K562 (cell line): Measurements from ENCODE around the gene ARID5B. TPM values are rescaled to one million over a fixed set of nuclear protein-coding genes. Genes with fewer than 3 reads are reported as not detected.

Experiments
- ATAC-seq: fragments of 200-7000 bp; cut with Tn5 transposase; 3 replicates; pipeline ENCODE4 v1.9.1; 2020; ENCODE audit warnings: moderate library complexity
- BruUV-seq: library from RNA; stranded (reverse); fragments of 400-500 nt; replicated peaks from 2 replicates; lab custom pipeline; 2021; lab: Mats Ljungman, UMichigan
- CTCF ChIA-PET: fragments of 300-600 bp; formaldehyde crosslinking; extraction: SDS; loops from one replicate; lab custom pipeline; 2021; ENCODE audit warnings: low intra/inter-chr PET ratio; lab: Yijun Ruan, JAX
- POLR2A ChIA-PET: fragments of 300-600, 350-650 bp; sonication (Branson Sonifier 250); formaldehyde crosslinking; extraction: SDS; loops from one replicate; lab custom pipeline; 2021; ENCODE audit warnings: antibody characterized with exemption, inconsistent platforms; lab: Yijun Ruan, JAX
- DNase-seq, 4 experiments: peaks; one replicate each; pipeline versions ENCODE4 v3.0.0 to v3.0.0-alpha.2; 2011 to 2018; ENCODE audit warnings: low spot score in 3 of 4, mixed read lengths in 3 of 4; ENCODE audit errors: extremely low read depth in 1 of 4
- FAIRE-seq: peaks from 2 replicates; lab custom pipeline; 2011; peaks lifted over from hg19 to GRCh38; lab: Jason Lieb, UNC
- H2AFZ ChIP-seq: 2 replicates; pipeline ENCODE4 v1.6.0; 2011; ENCODE audit warnings: low read depth, low read length, control low read depth, inconsistent platforms
- H3K27ac ChIP-seq: fragments of 200-600 bp; 3 replicates; pipeline ENCODE4 v1.8.0; 2011; ENCODE audit warnings: low read depth, mild to moderate bottlenecking, control low read depth, inconsistent platforms, low read length, moderate library complexity, mixed read lengths; ENCODE audit errors: extremely low read depth
- H3K27me3 ChIP-seq, 2 experiments: fragments of 300-600 bp in 1 of 2; 2 replicates in 1 of 2; 3 replicates in 1 of 2; pipeline versions ENCODE4 v1.6.0 to v1.8.0; 2011; ENCODE audit warnings: inconsistent platforms in 2 of 2, low read length in 2 of 2, mild to moderate bottlenecking in 1 of 2, mixed read lengths in 1 of 2, moderate library complexity in 1 of 2; ENCODE audit not compliant: control insufficient read depth in 2 of 2, insufficient read depth in 2 of 2
- H3K36me3 ChIP-seq: fragments of 300-600 bp; 3 replicates; pipeline ENCODE4 v1.8.0; 2011; ENCODE audit warnings: mild to moderate bottlenecking, low read length, inconsistent platforms; ENCODE audit not compliant: control insufficient read depth, insufficient read depth
- H3K4me1 ChIP-seq, 2 experiments: fragments of 200-600 bp in 1 of 2; replicated peaks in 1 of 2; 2 replicates in 1 of 2; 3 replicates in 1 of 2; pipeline versions ENCODE4 v1.5.1 to v1.8.0; 2011; ENCODE audit warnings: inconsistent platforms in 2 of 2, low read length in 2 of 2, mild to moderate bottlenecking in 1 of 2, mixed read lengths in 1 of 2, moderate library complexity in 1 of 2; ENCODE audit not compliant: control insufficient read depth in 2 of 2, insufficient read depth in 2 of 2
- H3K4me2 ChIP-seq: 2 replicates; pipeline ENCODE4 v1.6.1; 2011; ENCODE audit warnings: low read length, control low read depth, inconsistent platforms, mixed read lengths; ENCODE audit not compliant: insufficient read depth
- H3K4me3 ChIP-seq: fragments of 200-600 bp; sonication (generic), shearing (Covaris generic); 2 replicates; pipeline ENCODE4 v1.5.1; 2016; ENCODE audit warnings: control low read depth, inconsistent platforms
- H3K79me2 ChIP-seq: fragments of 200-600 bp; 3 replicates; pipeline ENCODE4 v1.8.0; 2011; ENCODE audit warnings: low read length, inconsistent platforms; ENCODE audit not compliant: control insufficient read depth, insufficient read depth
- H3K9ac ChIP-seq, 2 experiments: 2 replicates each; pipeline versions ENCODE4 v1.6.0 to v1.6.1; 2011; ENCODE audit warnings: low read depth in 2 of 2, low read length in 2 of 2, control low read depth in 1 of 2, inconsistent platforms in 1 of 2, mild to moderate bottlenecking in 1 of 2, mixed read lengths in 1 of 2; ENCODE audit not compliant: insufficient read depth in 1 of 2
- H3K9me1 ChIP-seq: one replicate; pipeline ENCODE4 v1.6.0; 2011; ENCODE audit warnings: inconsistent platforms, mild to moderate bottlenecking, low read length, moderate library complexity; ENCODE audit not compliant: control insufficient read depth, insufficient read depth
- H3K9me3 ChIP-seq: replicated peaks from 2 replicates; pipeline ENCODE4 v1.5.1; 2011; ENCODE audit warnings: low read depth, low read length, inconsistent platforms; ENCODE audit not compliant: control insufficient read depth, insufficient read depth
- H4K20me1 ChIP-seq: replicated peaks from 2 replicates; pipeline ENCODE4 v1.6.1; 2011; ENCODE audit warnings: low read length, inconsistent platforms, mixed read lengths; ENCODE audit not compliant: control insufficient read depth, insufficient read depth
- CEBPG ChIP-seq, 3 experiments: fragments of 200-800 bp in 1 of 3; sonication (Bioruptor generic) in 1 of 3; sonication (generic) in 1 of 3; formaldehyde crosslinking in 1 of 3; IDR thresholded peaks in 2 of 3; conservative IDR thresholded peaks in 1 of 3; 2 replicates each; pipeline versions ENCODE4 v1.6.1 to v1.8.0; 2016 to 2022; ENCODE audit warnings: missing compliant biosample characterization in 2 of 3, missing genetic modification characterization in 2 of 3, mild to moderate bottlenecking in 1 of 3, missing genetic modification reagents in 1 of 3
- FOXK2 ChIP-seq, 2 experiments: fragments of 450-650 bp; IDR thresholded peaks in 1 of 2; conservative IDR thresholded peaks in 1 of 2; 2 replicates each; pipeline ENCODE4 v1.6.1; 2016; ENCODE audit warnings: low read depth in 2 of 2, mild to moderate bottlenecking in 1 of 2
- HMG20A ChIP-seq: fragments of 450-650 bp; formaldehyde crosslinking; conservative IDR thresholded peaks from 2 replicates; pipeline ENCODE4 v1.4.0; 2020; ENCODE audit warnings: mild to moderate bottlenecking, mixed read lengths
- MEIS2 ChIP-seq: fragments of 450-650 bp; IDR thresholded peaks from 2 replicates; pipeline ENCODE4 v1.6.1; 2014; ENCODE audit warnings: mild to moderate bottlenecking; ENCODE audit not compliant: partially characterized antibody
- RNF2 ChIP-seq: sonication (generic); IDR thresholded peaks from 2 replicates; pipeline ENCODE4 v1.6.1; 2016
- WGBS: fragments of 100-300 bp; shearing (Covaris generic); methylation state at CpG from one replicate; pipeline ENCODE4 v1.1.6; 2016; ENCODE audit warnings: low coverage, mixed read lengths; ENCODE audit not compliant: insufficient coverage; ENCODE audit errors: missing lambda C conversion rate; 5-methylcytosine and 5-hydroxymethylcytosine counted together
- in situ Hi-C: fragments of 300-500 bp; cut with MboI; formaldehyde crosslinking; loops from 4 replicates; pipeline ENCODE4 v1.15.0; 2018; ENCODE audit warnings: inconsistent platforms, mixed read lengths
- intact Hi-C: fragments of 100-400 bp; cut with micrococcal nuclease; formaldehyde crosslinking; loops from 2 replicates; pipeline ENCODE4 v1.14.2; 2022
- polyA plus RNA-seq, 8 experiments: library from polyadenylated mRNA; depleted of rRNA in 4 of 8; stranded (reverse) in 5 of 8; unstranded in 3 of 8; fragments of >200 nt; fragmentation: Nextera tagmentation in 2 of 8; fragmentation: Illumina TruSeq in 1 of 8; extraction: Ambion mirVana in 2 of 8; extraction: Trizol in 1 of 8; gene quantifications; 2 replicates each; pipeline versions ENCODE4 v1.2.1 to v1.2.3, GENCODE V29; 2011 to 2014; ENCODE audit warnings: inconsistent platforms in 1 of 8, missing spikeins in 1 of 8
- total RNA-seq, 7 experiments: library from RNA; depleted of rRNA in 6 of 7; stranded (reverse); fragments of >200 nt in 6 of 7; fragmentation: Illumina TruSeq in 2 of 7; extraction: Trizol in 2 of 7; gene quantifications; 2 replicates each; pipeline versions ENCODE4 v1.2.1 to v1.2.3, GENCODE V29; 2011 to 2021; ENCODE audit warnings: low replicate concordance in 1 of 7

Gene ARID5B
- total and polyA plus RNA-seq, 9 of the 15 experiments (the other 6 are each of a cell fraction or from before 2014, with no cell fraction given), result 0.48 to 1.6 (median 0.80) TPM

GRCh38 chr10:62095181-62096122 lies 194.0 kb downstream of the ARID5B start:
- in situ Hi-C loops (no loop called here), intact Hi-C loops (no loop called here)
- H3K36me3 ChIP-seq, result no peaks in the 10 kb centered on the region
- no peak overlapping the region for H3K4me3 ChIP-seq
- CTCF ChIA-PET, result interaction anchor here (0.6 kb wide), 1 partner anchor 26 kb away, joined by 3 read pairs; no protein-coding TSS in a partner anchor
- H3K27ac ChIP-seq, result no peak overlapping the region
- TF ChIP-seq RNF2, result peak; percentile 23; the same call in 1 of the 2 replicates
- TF ChIP-seq FOXK2 (conservative IDR thresholded peaks at IDR 0.05 in 1 of 2, IDR thresholded peaks at IDR 0.05 in 1 of 2; ENCODE audit: low read depth in 2 of 2), result no peak
- TF ChIP-seq MEIS2, result peak; percentile 3
- no peak for TF ChIP-seq CEBPG (CRISPR knock-in tag; IDR thresholded peaks at IDR 0.05)
- TF ChIP-seq CEBPG (tag; conservative IDR thresholded peaks at IDR 0.05 in 1 of 2, IDR thresholded peaks at IDR 0.05 in 1 of 2), result peak in 1 of 2 experiments; percentile 76; a peak in 3 of 4 replicates
- TF ChIP-seq HMG20A (CRISPR knock-in tag), result no peak
- H3K4me2 ChIP-seq, result no peak overlapping the region
- H2AFZ ChIP-seq, result no peak overlapping the region
- H3K4me1 ChIP-seq, result no peaks in the 10 kb centered on the region; a peak in 2 of 5 replicates
- POLR2A ChIA-PET, result interaction anchor here (0.7 kb wide), 1 partner anchor 16 kb away, joined by 4 read pairs; no protein-coding TSS in a partner anchor
- 5% methylated on average over 12 of the region's 12 CpGs for WGBS
- peaks cover 0 to 33% of the 10 kb centered on the region in 2 experiments; a peak in 2 of 5 replicates for H3K27me3 ChIP-seq
- H3K79me2 ChIP-seq, result no peaks in the 10 kb centered on the region
- H3K9ac ChIP-seq, result no peak overlapping the region
- DNase-seq (no peak), FAIRE-seq (no peak), ATAC-seq (no peak)
- BruUV-seq, result no TSS peak
- no peaks in the 10 kb centered on the region for H3K9me3 ChIP-seq
- no peaks in the 10 kb centered on the region for H3K9me1 ChIP-seq
- H4K20me1 ChIP-seq, result no peaks in the 10 kb centered on the region
